ENCODE measurements around the gene NDRG2.
"Not testable (repeated sequence)": the region's sequence is repeated elsewhere in the genome, so short reads cannot be mapped to it uniquely, and the experiment has no call there.

NDRG2 gene

GRCh38 chr14:21033133-21033698 lies 8.4 kb upstream of the NDRG2 start:
- no peak for DNase-seq

- DNase-seq = no peak
Measured at GRCh38 chr14:21032326-21033132, 7.7 kb upstream of the NDRG2 start.

GRCh38 chr14:21030531-21030930 lies 5.7 kb upstream of the NDRG2 start:
- no peak for DNase-seq

- no peak for DNase-seq
Measured at GRCh38 chr14:21029917-21030316, 5.1 kb upstream of the NDRG2 start, which contains the start of gene TPPP2. Gene TPPP2, plus strand, starts transcription at chr14:21030217. Its CDS starts 365 bp downstream, at chr14:21030582.

GRCh38 chr14:21026988-21027315 lies 2.1 kb upstream of the NDRG2 start:
- DNase-seq = no peak

- DNase-seq = no peak
Measured at GRCh38 chr14:21026274-21026987, 1.6 kb upstream of the NDRG2 start.

GRCh38 chr14:21025371-21026273 lies 761 bp upstream of the NDRG2 start:
- DNase-seq = no peak

- DNase-seq = no peak
Measured at GRCh38 chr14:21023817-21024584, 860 bp downstream of the NDRG2 start.

- no peak for DNase-seq
Measured at GRCh38 chr14:21023174-21023573, 1.7 kb downstream of the NDRG2 start.

- no peak for DNase-seq
Measured at GRCh38 chr14:21022686-21023085, 2.2 kb downstream of the NDRG2 start.

GRCh38 chr14:21020977-21021545 lies 3.8 kb downstream of the NDRG2 start:
- DNase-seq = no peak

GRCh38 chr14:21019366-21019765 lies 5.5 kb downstream of the NDRG2 start:
- DNase-seq = no peak

GRCh38 chr14:21018781-21019180 lies 6.1 kb downstream of the NDRG2 start:
- no peak for DNase-seq

- DNase-seq = no peak
Measured at GRCh38 chr14:21018286-21018685, 6.6 kb downstream of the NDRG2 start.

GRCh38 chr14:21017528-21018245 lies 7.2 kb downstream of the NDRG2 start:
- DNase-seq = no peak

- no peak for DNase-seq
Measured at GRCh38 chr14:21016413-21017190, 8.3 kb downstream of the NDRG2 start.

- DNase-seq = no peak
Measured at GRCh38 chr14:21015312-21015711, 9.5 kb downstream of the NDRG2 start.

GRCh38 chr14:21014761-21015190 lies 10.1 kb downstream of the NDRG2 start:
- DNase-seq = peak; percentile 51 to 72 (median 68)

GRCh38 chr14:21011136-21011535 lies 13.7 kb downstream of the NDRG2 start:
- no peak for DNase-seq

- DNase-seq = not testable (repeated sequence)
Measured at GRCh38 chr14:21009721-21010120, 15.1 kb downstream of the NDRG2 start.

All from activated CD4-positive, CD25-positive, alpha-beta regulatory T cell (primary cell).